Measurements from ENCODE around the gene DIRAS1.

The DIRAS1 gene, protein sequence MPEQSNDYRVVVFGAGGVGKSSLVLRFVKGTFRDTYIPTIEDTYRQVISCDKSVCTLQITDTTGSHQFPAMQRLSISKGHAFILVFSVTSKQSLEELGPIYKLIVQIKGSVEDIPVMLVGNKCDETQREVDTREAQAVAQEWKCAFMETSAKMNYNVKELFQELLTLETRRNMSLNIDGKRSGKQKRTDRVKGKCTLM

DNA sequence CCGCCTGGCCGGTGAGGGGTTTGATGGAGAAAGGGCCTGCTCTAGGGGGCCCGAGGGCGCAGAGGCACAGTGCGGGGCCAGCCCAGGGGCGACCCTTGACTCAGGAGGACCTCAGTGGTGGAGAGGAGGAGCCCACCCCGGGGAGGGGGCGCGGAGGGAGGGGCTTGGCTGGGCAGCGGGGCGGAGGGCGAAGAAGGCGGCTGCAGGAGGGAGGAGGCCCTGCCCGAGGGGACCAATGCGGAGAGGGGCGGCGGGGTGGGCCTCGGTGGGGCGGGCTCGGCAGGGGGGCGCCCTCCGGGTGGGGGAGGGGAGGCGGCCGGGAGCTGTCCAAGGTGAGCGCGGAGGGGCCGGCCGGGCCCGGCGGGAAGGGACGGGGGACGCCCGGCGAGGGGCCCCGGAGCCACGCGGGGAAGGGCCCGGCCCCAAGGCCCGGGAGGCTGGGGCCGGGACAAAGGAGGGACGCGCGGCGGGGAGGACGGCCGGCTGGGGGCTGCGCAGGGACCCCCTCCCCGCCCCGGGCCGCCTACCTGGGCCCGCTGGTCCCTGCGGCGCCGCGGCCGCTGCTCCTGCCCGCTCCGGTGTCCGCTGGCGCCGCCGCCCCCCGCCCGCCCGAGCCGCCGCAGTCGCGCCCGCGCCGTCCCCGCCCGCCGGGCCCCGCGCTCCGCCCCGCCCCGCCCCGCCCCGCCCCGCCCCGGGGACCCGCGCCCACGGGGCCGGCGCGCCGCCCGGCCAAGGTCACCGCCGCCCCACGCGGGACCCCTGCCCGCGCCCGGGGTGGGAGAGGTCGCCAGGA lies at the start of gene DIRAS1:
DIRAS1 (minus strand) TSS at position 596 of the 793 bp plus-strand sequence. CDS start 3,566 bp downstream, outside the sequence.
- in situ Hi-C loops (cut with HindIII; ENCODE audit: low sequenced_read_pairs) = no loop called here

DNA sequence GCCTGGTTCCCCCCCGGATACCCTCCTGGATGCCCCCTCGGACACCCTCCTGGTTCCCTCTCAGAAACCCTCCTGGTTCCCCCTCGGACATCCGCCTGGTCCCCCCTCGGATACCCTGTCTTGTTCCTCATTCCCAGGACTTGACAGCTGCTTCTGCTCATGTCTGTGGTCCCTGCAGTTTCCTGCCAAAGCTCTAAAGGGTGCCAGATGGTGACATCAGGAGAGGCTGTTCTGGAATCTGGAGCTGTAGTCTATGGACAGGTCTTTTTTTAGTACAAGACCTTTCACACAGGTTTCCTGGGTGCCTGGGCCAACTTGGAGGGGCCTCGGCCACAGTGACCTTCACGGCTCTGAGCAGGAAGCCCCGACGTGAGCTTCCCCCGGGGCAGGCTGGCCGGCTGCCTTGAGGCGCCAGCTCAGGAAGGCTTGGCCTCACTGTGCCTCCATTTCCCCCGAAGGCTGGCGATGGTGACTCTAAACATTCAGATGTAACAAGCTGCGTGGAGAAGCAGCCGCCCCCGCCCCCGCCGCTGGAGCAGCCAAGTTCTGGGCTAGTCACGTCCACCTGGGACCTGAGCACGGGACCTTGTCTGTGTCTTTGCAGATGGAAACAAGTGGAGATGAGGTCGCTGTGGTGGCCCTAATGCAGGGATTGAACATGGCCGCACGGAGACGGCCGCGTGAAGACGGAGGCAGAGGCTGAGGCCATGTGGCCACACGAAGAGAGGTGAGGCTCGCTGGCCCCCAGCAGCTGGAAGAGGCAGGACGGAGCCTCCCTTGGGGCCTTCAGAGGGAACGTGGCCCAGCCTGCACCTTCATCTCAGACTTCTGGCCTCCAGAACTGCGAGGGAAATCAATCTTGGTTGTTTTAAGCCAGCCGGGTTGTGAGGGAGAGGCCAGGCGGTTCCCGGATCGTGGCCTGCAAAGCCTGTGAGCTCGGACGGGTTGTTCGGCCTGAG lies 49.2 kb upstream of the DIRAS1 start:
- in situ Hi-C loops (cut with HindIII; ENCODE audit: low sequenced_read_pairs) = no loop called here

DNA sequence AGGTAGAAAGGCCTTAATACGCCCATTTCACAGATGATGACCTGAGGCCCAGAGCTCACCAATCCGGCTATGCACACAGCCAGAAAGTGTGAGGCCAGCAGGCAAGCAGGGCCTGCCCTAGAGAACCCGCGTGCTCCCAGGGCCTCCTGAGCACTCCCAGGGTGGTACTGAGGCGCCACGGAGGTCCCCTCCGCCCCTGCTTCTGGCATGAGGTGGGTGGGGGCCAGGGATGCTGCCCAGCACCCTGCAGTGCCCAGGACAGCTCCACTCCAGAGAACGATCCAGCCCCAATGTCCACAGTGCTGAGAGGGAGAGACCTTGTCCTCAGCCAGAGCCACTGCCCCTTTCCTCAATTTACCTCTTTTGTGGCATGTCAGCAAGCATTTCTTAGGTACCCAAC lies 48.0 kb upstream of the DIRAS1 start:
- in situ Hi-C loops (cut with HindIII; ENCODE audit: low sequenced_read_pairs) = no loop called here

DNA sequence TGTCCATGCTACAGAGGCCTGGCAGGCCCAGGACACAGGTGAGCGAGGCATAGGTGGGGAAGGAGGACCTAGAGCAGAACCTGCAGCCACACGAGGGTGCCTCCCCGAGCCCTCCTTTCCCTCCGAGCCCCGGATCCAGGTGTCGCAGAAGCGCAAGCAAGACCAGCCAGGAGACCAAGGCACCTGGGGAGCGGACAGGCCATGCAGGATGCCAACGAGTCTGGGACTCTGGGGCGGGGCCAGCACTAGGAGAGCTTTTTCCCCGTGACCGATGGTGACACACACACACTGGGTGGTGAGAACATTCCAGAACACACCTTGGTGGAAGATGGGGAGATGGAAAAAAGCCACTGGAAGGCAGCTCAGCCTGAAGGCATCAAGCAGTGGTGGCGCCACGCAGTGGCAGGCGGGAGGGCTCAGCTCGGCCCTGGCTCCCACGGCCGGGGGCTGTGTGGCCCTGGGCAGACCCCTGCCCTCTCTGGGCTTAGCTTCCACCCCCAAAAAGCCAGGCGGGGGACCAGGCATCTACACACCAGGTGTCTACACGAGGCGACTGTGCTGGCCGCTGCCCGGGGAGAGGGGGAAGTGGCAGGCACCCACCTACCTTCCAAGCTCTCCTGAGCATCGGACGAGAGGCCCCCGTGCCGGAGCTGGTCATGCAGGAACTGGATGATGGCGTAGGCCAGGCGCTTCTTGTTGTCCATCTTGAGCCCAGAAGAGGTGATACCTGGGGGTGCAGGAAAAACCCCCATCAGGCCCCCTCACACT lies 47.4 kb upstream of the DIRAS1 start:
- in situ Hi-C loops (cut with HindIII; ENCODE audit: low sequenced_read_pairs) = no loop called here

DNA sequence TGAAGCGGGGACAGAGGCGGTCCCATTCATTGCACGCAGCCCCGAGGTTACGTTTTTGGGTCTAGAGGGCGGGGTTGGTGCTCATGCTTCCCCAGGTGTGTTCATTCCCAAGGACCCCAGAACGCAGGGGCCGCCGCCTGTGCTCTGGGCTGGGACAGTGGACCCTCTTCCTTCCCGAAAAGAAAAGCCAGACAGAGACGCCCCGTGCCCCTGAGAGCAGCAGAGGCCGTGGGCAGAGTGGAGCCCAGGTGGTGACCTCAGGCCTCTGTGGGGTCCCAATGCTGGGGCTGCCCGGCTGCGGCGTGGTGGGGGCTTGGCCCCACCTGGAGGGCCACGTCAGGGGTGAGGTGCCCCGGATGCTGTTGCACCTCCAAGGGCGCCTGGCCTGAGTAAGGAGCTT lies 46.5 kb upstream of the DIRAS1 start:
- in situ Hi-C loops (cut with HindIII; ENCODE audit: low sequenced_read_pairs) = no loop called here

DNA sequence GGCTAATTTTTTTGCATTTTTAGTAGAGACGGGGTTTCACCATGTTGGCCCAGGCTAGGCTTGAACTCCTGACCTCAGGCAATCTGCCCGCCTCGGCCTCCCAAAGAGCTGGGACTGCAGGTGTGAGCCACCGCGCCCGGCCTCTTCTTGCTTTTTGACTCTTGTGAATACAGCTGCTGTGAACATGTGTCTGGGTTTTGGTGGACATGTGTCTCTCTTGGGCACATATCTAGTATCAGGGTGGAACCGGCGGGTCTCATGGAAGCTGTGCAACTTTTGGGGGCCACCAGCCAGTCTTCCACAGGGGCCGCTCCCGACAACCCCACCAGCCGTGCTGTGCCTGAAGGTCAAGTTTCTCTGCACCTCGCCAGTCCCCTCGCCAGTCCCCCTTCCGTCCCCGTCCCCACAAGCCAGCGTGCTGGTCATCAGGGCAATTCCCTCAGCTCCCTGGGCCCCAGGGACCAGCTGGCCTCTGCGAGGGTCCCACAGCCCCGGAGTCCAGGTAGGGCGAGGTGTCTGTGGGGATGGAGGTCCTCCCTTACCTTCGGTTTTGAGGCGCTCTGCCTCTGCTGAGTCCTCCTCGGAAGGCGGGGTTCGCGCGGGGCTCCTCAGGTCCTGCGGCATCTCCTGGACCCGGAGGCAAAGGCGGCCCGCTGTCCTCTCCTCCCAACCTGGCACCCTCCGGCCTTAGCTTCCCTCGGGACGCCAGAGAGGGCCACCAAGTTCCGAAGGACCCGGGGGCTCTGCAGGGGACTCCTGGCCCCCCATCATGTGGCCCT lies 45.6 kb upstream of the DIRAS1 start:
- in situ Hi-C loops (cut with HindIII; ENCODE audit: low sequenced_read_pairs) = no loop called here

DNA sequence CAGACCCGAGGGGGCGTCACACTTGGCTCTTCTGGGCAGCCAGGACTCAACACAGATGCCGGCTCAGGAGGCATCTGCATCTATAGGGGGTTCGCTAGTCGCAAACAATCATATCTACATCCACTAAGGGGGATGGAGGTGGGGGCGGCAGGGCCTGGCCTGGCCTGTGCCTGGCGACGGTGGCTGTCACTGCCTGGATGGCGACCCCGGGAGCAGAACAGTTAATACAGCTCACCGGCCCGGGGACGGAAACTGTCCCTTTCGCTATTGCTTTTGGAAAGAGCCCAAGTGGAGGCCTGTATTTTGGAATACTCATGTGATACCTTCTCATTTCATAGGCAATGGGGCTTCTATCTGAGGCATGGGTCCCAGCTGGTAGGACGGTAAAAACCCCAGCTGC lies 44.2 kb upstream of the DIRAS1 start:
- in situ Hi-C loops (cut with HindIII; ENCODE audit: low sequenced_read_pairs) = no loop called here

DNA sequence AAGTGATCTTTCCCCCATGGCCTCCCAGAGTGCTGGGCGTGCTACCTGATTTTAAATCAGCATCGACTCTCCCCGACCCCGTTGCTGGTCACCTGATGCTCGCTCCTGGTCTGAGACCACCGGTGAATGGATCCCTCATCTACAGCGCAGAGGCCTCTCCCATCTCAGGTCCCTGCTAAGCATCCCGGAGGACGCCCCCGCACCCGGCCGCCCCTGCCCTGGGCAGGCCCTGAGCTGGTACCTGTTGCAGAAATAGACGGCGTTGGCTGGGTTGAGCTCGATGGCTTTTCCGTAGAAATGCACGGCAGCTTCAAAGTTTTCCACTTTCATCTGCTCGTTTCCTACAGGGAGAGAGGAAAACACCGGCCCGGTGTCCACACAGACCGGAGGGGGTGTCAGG lies 43.8 kb upstream of the DIRAS1 start:
- in situ Hi-C loops (cut with HindIII; ENCODE audit: low sequenced_read_pairs) = no loop called here

DNA sequence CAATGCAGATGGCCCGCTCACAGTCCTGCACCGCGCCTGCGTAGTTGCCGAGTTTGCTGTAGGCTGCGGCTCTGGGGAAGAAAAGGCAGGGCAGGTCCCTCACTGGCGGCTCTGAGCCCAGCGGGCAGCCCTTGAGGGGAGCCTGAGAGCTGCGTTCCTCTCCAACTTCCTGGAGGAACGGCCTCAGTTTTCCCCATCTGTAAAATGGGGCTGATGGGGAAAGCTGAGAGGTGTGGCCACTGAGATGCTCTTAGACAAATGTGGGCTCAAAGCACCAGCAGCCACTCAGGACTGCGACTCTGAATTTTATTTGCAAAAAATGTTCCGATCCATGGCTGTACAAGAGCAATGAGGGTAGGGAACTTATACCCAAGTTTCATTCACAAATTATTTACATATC lies 42.5 kb upstream of the DIRAS1 start:
- in situ Hi-C loops (cut with HindIII; ENCODE audit: low sequenced_read_pairs) = no loop called here

DNA sequence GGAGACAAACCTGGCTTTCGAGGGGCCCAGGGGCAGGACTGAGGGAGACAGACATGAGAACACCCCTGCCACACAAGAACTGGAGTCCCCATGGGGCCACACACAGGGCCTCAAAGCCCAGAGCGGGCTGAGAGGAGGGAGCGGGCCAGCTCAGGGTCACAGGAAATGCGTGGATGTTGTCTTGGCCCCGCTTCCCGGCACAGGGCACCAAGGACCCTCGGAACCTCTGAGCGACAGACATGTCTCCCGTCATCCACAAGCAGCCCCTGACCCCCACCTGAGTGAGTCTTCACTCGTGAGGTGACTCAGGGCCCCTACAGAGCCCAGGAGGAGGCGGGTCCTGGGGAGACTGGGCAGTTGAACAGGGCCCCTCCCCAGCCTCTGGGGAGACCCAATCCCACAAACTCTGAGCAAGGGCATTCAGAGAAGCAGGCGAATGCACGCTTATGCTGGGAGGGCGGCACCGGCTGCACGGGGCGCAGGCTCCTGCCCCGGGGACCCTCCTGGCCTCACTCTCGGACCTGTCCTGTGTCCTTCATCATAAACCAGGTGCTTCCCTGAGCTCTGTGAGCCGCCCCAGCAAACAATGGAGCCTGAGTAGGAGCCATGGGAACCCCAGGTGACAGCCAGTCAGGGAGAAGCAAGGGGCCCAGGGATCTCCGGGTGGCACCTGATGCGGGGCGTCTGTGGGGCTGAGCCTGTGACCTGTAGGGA lies 41.8 kb upstream of the DIRAS1 start:
- in situ Hi-C loops (cut with HindIII; ENCODE audit: low sequenced_read_pairs) = no loop called here

DNA sequence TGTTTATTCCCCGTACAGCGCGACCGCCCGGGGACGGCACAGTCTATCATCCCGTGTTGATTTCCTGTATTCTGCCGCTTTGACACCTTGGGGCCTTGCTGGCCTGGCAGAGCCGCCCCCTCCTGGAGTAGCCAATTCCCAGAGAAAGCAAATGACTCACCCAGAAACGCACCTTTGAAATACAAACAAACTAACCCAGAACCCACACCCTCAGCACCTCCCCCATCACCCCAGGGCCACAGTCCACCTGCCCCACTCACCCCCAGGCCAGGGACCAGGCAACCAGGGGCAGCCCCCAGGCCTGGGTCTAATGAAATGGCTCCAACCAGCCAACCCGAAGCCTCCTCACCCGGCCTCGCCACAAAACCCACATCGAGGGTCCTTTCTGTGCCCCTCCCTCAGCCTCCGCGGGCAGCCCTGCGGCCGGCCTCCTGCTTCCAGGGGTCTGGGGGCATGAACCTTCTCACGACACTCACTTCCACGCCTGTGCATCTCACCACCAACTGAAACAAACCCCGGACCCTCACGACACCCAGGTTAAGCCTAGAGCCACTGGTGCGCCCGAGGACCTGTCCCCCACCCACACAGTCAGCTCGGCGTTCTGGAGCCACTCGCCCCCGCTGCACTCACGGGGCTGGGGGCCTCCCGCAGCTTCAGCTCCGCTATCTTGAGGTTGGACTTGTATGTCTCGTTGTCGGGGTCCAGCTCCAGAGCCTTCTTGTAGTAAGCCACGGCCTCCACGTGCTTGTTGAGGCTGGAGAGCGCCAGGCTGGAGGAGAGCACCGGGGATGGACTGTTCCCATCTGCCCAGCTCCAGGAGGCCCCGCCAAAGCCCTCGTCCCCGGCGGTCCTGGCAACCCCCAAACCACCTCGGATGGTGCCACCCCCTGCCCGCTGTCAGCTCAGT lies 41.0 kb upstream of the DIRAS1 start:
- in situ Hi-C loops (cut with HindIII; ENCODE audit: low sequenced_read_pairs) = no loop called here

DNA sequence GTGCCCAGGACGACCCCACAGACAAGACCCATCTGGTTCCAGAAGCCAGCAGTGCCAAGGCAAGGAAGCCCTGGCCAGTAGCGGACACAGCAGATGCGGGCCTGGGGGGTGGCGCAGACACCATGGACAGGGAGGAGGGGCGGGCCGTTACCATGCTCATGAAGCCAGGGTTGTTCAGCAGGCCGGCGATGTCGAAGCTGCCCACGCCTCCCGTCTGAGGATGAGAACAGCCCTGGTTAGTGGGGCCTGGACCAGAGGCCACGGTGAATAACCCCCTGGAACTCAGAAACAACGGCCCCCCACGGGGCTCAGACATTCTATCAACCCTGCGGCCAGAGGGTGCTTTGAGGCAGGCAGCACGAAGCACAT lies 40.1 kb upstream of the DIRAS1 start:
- in situ Hi-C loops (cut with HindIII; ENCODE audit: low sequenced_read_pairs) = no loop called here

DNA sequence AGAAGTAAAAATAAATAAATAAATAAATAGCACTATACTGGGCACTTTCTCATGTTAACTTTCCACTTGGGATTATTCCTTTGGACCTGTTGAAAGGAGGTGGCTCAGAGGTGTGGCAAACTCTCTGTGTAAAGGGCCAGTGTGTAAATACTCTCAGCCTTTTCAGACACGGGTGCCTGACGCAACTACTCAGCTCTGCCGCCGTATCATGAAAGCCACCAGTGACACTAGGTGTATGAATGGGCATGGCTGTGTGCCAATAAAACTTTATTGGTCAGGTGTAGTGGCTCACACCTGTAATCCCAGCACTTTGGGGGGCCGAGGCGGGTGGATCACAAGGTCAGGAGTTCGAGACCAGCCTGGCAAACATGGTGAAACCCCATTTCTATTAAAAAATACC lies 38.8 kb upstream of the DIRAS1 start:
- in situ Hi-C loops (cut with HindIII; ENCODE audit: low sequenced_read_pairs) = no loop called here

DNA sequence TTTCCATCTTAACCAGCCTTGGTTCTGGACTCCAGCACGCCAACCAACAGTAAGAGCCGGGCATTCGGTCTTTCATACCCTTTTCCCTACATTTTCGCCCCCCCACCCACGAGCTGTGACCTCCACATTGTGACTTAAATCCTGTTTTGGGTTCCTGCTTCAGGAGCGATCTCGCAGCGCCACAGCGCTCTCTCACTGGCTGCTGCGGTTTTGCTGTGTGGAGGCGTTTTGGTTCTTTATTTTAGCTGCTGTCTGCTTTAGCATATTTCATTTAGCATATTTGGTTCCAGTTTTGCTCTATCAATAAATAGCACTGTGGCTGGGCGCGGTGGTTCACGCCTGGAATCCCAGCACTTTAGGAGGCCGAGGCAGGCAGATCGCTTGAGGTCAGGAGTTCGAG lies 38.2 kb upstream of the DIRAS1 start:
- in situ Hi-C loops (cut with HindIII; ENCODE audit: low sequenced_read_pairs) = no loop called here

DNA sequence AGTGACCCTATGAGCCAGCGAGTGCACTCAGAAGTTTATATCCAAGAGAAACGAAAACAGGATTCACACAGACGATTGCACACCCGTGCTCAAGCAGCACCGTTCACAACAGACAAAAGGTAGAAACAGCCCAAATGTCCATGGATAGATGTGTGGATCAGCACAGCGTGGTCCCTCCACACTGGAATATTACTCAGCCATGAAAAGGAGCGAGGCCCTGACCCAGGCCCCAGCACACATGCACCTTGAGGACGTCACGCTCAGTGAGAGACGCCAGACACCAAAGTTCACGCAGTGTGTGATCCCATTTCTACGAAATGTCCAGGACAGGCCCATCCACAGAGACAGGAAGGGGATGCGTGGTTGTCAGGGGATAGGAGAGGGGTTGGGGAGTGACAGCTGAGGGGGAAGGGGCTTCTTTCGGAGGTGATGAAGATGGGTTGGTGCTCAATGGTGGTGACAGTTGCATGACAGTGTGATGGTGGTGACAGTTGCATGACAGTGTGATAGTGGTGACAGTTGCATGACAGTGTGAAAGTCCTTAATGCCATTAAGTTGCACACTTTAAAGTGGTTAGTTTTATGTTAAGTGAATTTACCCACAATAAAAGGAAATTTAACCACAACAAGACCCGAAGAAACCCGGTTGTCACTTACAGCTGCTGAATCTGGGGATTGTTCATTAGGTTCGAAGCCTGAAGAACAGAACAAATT lies 37.6 kb upstream of the DIRAS1 start:
- in situ Hi-C loops (cut with HindIII; ENCODE audit: low sequenced_read_pairs) = no loop called here

DNA sequence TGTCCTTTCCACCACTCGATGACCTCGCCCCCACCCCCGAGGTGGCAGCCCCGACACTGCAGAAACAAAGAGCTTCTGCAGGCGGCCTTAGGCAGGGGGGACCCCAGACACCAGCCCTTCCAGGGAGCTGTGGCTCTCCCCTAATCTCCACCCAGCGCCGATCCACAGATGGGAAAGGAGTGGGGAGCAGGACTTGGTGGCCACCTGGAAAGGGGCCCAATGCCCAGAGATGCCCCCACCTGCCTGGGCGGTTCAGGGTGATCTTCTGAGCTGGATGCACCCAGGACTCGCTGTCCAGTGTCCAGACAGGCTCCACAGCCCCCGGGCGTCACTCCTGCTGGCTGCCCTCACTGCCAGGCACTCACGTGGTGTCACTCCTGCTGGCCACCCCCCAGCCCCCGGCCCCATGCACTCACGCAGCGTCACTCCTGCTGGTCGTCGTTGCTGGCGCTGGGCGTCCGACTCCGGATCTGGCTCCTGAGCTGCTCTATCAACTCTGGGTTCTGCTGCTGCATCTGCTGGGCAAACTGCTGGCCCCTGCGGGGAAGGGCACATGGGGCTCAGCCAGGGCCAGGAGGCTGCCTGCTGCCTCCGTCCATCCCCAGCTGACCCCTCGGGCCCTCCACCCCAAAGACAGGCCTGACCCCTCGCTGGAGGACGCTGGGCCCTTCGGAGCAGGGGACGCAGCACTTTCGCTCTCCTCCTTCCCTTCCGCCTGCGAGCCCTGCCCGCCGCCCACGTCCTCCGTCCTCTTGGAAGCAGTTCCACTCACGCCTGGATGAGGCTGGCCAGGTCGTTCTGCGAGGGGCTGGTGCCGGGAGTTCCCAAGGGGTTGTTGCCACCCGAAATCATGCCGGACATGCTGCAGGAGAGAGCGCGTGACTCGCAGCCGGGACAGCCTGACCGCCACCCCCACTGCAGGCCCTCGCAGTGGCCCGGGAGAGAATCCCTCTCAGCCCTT lies 36.0 kb upstream of the DIRAS1 start:
- in situ Hi-C loops (cut with HindIII; ENCODE audit: low sequenced_read_pairs) = no loop called here

DNA sequence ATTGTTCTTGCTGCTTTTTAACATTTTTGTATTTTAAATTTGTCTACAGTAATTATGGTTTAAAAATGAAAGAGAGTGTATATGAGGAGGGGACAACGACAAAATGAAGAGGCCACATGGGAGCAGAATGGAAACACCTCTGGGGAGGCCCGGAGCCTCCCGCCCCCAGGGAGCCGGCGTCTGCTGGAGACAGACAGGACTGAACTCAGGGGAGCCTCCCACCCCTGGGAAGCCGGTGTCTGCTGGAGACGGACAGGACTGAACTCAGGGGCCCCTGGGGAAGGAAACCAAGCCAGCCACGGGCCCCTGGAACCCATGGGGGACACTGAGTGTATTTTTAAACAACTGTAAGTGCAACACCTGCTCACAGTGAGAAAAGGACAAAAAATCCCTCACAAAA lies 35.3 kb upstream of the DIRAS1 start:
- in situ Hi-C loops (cut with HindIII; ENCODE audit: low sequenced_read_pairs) = no loop called here

Measured in DLD1 (cell line).